Peyer's patch (tissue), 4 donors: ENCODE measurements around the gene MTF1.

ENCODE experiments used
- POLR2A ChIP-seq, 2 donors: fragments of 450-650 bp; IDR thresholded peaks; one replicate each; pipeline ENCODE4 v1.5.1; 2017; ENCODE audit warnings: antibody characterized with exemption in 2 of 2, mild to moderate bottlenecking in 2 of 2, moderate library complexity in 2 of 2
- TF ChIP-seq, protein P1 (sequence below), 6 experiments: fragments of 450-650 bp in 4 of 6; fragments of 200-600 bp in 2 of 6; sonication (generic) in 1 of 6; IDR thresholded peaks; one replicate each; pipeline ENCODE4 v1.5.1; 2017 to 2019; ENCODE audit warnings: antibody characterized with exemption in 6 of 6, mild to moderate bottlenecking in 3 of 6, moderate library complexity in 1 of 6

DNA sequence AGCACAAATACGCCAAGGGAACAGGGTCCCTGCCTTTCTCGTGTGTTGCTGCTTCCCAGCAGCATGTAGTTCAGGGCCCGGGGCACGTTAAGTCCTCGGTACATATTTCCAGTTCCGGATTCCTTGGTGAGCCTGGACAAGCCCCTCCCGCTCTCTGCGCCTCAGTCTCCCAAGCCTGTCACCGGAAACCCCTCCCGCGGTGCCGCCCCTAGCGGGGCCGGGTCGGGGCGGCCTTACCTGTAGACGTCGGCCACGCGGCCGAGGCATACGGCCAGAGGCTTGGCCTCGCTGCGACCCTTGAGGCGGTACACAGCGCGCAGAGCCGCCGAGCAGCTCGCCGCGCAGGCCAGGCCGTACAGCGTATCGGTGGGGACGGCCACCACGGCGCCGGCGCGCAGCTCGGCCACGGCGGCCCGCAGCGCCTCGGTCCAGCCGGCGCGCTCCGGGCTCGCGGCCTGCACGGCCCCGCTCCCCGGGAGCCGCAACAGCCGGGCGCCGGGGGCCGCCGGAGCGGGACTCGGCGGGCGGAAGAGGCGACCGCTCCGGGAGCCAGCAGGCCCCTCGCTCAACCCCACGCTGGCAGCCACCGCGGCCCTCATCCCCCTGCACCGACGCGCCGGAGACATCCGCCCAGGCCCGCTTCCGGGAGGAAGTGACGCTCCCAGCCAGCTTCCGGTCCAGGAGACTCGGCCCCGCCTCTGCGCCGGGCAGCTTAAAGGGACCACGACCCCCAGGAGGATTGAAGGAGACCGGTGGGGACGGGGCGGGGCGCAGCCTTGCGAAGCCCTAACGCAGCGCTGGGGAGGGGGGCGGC, 51.6 kb downstream of the MTF1 start, which contains the start of the genes C1orf122 and YRDC:
- TF ChIP-seq, protein P1, sequence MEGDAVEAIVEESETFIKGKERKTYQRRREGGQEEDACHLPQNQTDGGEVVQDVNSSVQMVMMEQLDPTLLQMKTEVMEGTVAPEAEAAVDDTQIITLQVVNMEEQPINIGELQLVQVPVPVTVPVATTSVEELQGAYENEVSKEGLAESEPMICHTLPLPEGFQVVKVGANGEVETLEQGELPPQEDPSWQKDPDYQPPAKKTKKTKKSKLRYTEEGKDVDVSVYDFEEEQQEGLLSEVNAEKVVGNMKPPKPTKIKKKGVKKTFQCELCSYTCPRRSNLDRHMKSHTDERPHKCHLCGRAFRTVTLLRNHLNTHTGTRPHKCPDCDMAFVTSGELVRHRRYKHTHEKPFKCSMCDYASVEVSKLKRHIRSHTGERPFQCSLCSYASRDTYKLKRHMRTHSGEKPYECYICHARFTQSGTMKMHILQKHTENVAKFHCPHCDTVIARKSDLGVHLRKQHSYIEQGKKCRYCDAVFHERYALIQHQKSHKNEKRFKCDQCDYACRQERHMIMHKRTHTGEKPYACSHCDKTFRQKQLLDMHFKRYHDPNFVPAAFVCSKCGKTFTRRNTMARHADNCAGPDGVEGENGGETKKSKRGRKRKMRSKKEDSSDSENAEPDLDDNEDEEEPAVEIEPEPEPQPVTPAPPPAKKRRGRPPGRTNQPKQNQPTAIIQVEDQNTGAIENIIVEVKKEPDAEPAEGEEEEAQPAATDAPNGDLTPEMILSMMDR (IDR thresholded peaks at IDR 0.05) = peak in 1 of 6 experiments; percentile 9
- peak; percentile 74 to 80 for TF ChIP-seq POLR2A (IDR thresholded peaks at IDR 0.05)
